ENCODE measurements around the gene ABITRAM.
"Not testable (repeated sequence)": the region's sequence is repeated elsewhere in the genome, so short reads cannot be mapped to it uniquely, and the experiment has no call there.

Gene ABITRAM

GRCh38 chr9:108889649-108890067 is 44.5 kb upstream of the ABITRAM start:
- Histone ChIP-seq H3K27me3 (ENCODE audit: insufficient read depth, poor library complexity, severe bottlenecking) (no peaks in the 10 kb centered on the region), H3K27ac (replicated peaks) (no peak overlapping the region), H3K4me3 (replicated peaks; ENCODE audit: insufficient read depth, low read length) (no peak overlapping the region)
- TF ChIP-seq GABPA (IDR thresholded peaks at IDR 0.05; ENCODE audit: low read depth): no peak
- TF ChIP-seq REST (IDR thresholded peaks at IDR 0.05; ENCODE audit: insufficient replicate concordance, low read depth): no peak
- no peak for TF ChIP-seq CTCF (IDR thresholded peaks at IDR 0.05; ENCODE audit: insufficient read depth, low read length)
- no peak for TF ChIP-seq POLR2AphosphoS5 (IDR thresholded peaks at IDR 0.05; ENCODE audit: low read depth)
- TF ChIP-seq SPI1 (IDR thresholded peaks at IDR 0.05; ENCODE audit: borderline replicate concordance, low read depth): no peak
- no peak for DNase-seq (ENCODE audit: low read depth in 1 of 2, low spot score in 1 of 2)

GRCh38 chr9:108894225-108894997 is 39.8 kb upstream of the ABITRAM start:
- TF ChIP-seq CTCF (IDR thresholded peaks at IDR 0.05; ENCODE audit: insufficient read depth, low read length) (no peak), SPI1 (IDR thresholded peaks at IDR 0.05; ENCODE audit: borderline replicate concordance, low read depth) (no peak), REST (IDR thresholded peaks at IDR 0.05; ENCODE audit: insufficient replicate concordance, low read depth) (no peak), GABPA (IDR thresholded peaks at IDR 0.05; ENCODE audit: low read depth) (no peak), POLR2AphosphoS5 (IDR thresholded peaks at IDR 0.05; ENCODE audit: low read depth) (no peak)
- H3K27me3 ChIP-seq (ENCODE audit: insufficient read depth, poor library complexity, severe bottlenecking): no peaks in the 10 kb centered on the region
- no peak for DNase-seq (ENCODE audit: low read depth in 1 of 2, low spot score in 1 of 2)
- no peak overlapping the region for H3K4me3 ChIP-seq (replicated peaks; ENCODE audit: insufficient read depth, low read length)
- H3K27ac ChIP-seq (replicated peaks): no peak overlapping the region

- TF ChIP-seq SPI1 (IDR thresholded peaks at IDR 0.05; ENCODE audit: borderline replicate concordance, low read depth) (no peak), CTCF (IDR thresholded peaks at IDR 0.05; ENCODE audit: insufficient read depth, low read length) (no peak)
- no peak overlapping the region for H3K27ac ChIP-seq (replicated peaks)
- H3K27me3 ChIP-seq (ENCODE audit: insufficient read depth, poor library complexity, severe bottlenecking): no peaks in the 10 kb centered on the region
These were observed 36.7 kb upstream of the ABITRAM start for GRCh38 chr9:108897324-108898096.

GRCh38 chr9:108899023-108899695 is 35.0 kb upstream of the ABITRAM start:
- not testable (repeated sequence) for DNase-seq (ENCODE audit: low read depth in 1 of 2, low spot score in 1 of 2); H3K4me3 ChIP-seq (replicated peaks; ENCODE audit: insufficient read depth, low read length); H3K27me3 ChIP-seq (ENCODE audit: insufficient read depth, poor library complexity, severe bottlenecking); H3K27ac ChIP-seq (replicated peaks)

More at GRCh38 chr9:108897324-108898096, 36.7 kb upstream of the ABITRAM start:
- no peak overlapping the region for H3K4me3 ChIP-seq (replicated peaks; ENCODE audit: insufficient read depth, low read length)
- no peak for DNase-seq (ENCODE audit: low read depth in 1 of 2, low spot score in 1 of 2)

Data from HL-60 (cell line).